ENCODE results near the gene PITPNC1.

DNA sequence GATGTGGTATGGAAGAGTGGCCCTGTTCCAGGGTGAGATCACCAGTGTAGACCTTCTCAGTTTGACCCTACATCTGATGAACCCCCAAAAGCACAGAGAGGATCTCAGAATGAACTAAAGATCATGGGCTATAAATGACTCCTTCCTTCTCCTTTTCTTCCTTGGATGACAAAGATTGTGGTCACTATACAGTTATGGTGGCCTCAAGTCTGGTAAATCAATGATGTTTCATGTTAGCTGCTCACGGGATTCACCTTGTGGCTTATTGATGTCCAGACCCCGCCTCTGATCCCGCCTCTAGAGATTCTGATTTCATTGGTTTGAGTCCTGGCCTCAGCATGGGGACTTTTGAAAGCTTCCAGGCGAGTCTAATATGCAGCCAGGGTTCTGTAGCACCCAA, 112.2 kb downstream of the PITPNC1 start:
- TF ChIP-seq, protein P1, sequence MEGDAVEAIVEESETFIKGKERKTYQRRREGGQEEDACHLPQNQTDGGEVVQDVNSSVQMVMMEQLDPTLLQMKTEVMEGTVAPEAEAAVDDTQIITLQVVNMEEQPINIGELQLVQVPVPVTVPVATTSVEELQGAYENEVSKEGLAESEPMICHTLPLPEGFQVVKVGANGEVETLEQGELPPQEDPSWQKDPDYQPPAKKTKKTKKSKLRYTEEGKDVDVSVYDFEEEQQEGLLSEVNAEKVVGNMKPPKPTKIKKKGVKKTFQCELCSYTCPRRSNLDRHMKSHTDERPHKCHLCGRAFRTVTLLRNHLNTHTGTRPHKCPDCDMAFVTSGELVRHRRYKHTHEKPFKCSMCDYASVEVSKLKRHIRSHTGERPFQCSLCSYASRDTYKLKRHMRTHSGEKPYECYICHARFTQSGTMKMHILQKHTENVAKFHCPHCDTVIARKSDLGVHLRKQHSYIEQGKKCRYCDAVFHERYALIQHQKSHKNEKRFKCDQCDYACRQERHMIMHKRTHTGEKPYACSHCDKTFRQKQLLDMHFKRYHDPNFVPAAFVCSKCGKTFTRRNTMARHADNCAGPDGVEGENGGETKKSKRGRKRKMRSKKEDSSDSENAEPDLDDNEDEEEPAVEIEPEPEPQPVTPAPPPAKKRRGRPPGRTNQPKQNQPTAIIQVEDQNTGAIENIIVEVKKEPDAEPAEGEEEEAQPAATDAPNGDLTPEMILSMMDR (IDR thresholded peaks at IDR 0.05): no peak
- no peak for TF ChIP-seq POLR2A (IDR thresholded peaks at IDR 0.05)

All from uterus (tissue), 2 donors.